SK-N-SH (cell line): ENCODE results near the gene EPB41L3. TPM values are rescaled to one million over a fixed set of nuclear protein-coding genes. Genes with fewer than 3 reads are reported as not detected.

Experiments used
- CTCF ChIA-PET: fragments of 300-600, 350-600 bp; formaldehyde crosslinking; extraction: SDS; loops from one replicate; lab custom pipeline; 2021; lab: Yijun Ruan, JAX
- POLR2A ChIA-PET: fragments of 350-600 bp; sonication (Branson Sonifier 250); formaldehyde crosslinking; extraction: SDS; loops from one replicate; lab custom pipeline; 2020; ENCODE audit warnings: antibody characterized with exemption, inconsistent platforms; lab: Yijun Ruan, JAX
- DNase-seq: peaks from one replicate; pipeline ENCODE4 v3.0.0; 2012
- H2AFZ ChIP-seq: fragments of 200-600 bp; sonication (generic); 2 replicates; pipeline ENCODE4 v1.8.1; 2016; ENCODE audit warnings: antibody characterized with exemption, mild to moderate bottlenecking, low read depth
- H3F3A ChIP-seq: fragments of 200-600 bp; sonication (generic); replicated peaks from 2 replicates; pipeline ENCODE3; 2016; ENCODE audit warnings: antibody characterized with exemption, mild to moderate bottlenecking; ENCODE audit not compliant: insufficient read depth
- H3K27ac ChIP-seq, 2 experiments: fragments of 200-500 bp in 1 of 2; fragments of 200-600 bp in 1 of 2; sonication (Bioruptor generic) in 1 of 2; sonication (generic), shearing (Covaris generic) in 1 of 2; 2 replicates each; pipeline versions ENCODE4 v1.5.1 to v1.6.1; 2014 to 2016; ENCODE audit warnings: low read depth in 2 of 2, inconsistent platforms in 1 of 2, low read length in 1 of 2, mild to moderate bottlenecking in 1 of 2, mixed read lengths in 1 of 2
- H3K27me3 ChIP-seq: fragments of 200-600 bp; sonication (generic), shearing (Covaris generic); 2 replicates; pipeline ENCODE4 v1.6.1; 2016; ENCODE audit warnings: mixed run types; ENCODE audit not compliant: insufficient read depth
- H3K36me3 ChIP-seq, 2 experiments: fragments of 200-500 bp in 1 of 2; fragments of 200-600 bp in 1 of 2; sonication (Bioruptor generic) in 1 of 2; sonication (generic) in 1 of 2; replicated peaks in 1 of 2; 2 replicates each; pipeline versions ENCODE3 to v1.5.1; 2014 to 2016; ENCODE audit warnings: low read length in 1 of 2, mild to moderate bottlenecking in 1 of 2; ENCODE audit not compliant: insufficient read depth in 2 of 2, control insufficient read depth in 1 of 2
- H3K4me1 ChIP-seq, 2 experiments: fragments of 200-500 bp in 1 of 2; fragments of 200-600 bp in 1 of 2; sonication (Bioruptor generic) in 1 of 2; sonication (generic), shearing (Covaris generic) in 1 of 2; 2 replicates each; pipeline versions ENCODE4 v1.5.1 to v1.6.1; 2014 to 2016; ENCODE audit warnings: low read depth in 1 of 2, low read length in 1 of 2, mixed run types in 1 of 2; ENCODE audit not compliant: insufficient read depth in 2 of 2, control insufficient read depth in 1 of 2
- H3K4me2 ChIP-seq: fragments of 200-600 bp; sonication (generic), shearing (Covaris generic); 2 replicates; pipeline ENCODE4 v1.6.1; 2017; ENCODE audit warnings: mixed run types
- H3K4me3 ChIP-seq, 2 experiments: fragments of 200-500 bp in 1 of 2; fragments of 200-600 bp in 1 of 2; sonication (Bioruptor generic) in 1 of 2; sonication (generic), shearing (Covaris generic) in 1 of 2; 2 replicates each; pipeline versions ENCODE4 v1.5.1 to v1.8.1; 2014 to 2016; ENCODE audit warnings: low read depth in 2 of 2, inconsistent platforms in 1 of 2, low read length in 1 of 2, mild to moderate bottlenecking in 1 of 2, mixed read lengths in 1 of 2, moderate library complexity in 1 of 2
- H3K79me2 ChIP-seq: fragments of 200-600 bp; sonication (generic); 2 replicates; pipeline ENCODE4 v1.8.1; 2017; ENCODE audit warnings: mild to moderate bottlenecking; ENCODE audit not compliant: insufficient read depth
- H3K9ac ChIP-seq: fragments of 200-600 bp; sonication (generic); 2 replicates; pipeline ENCODE4 v1.6.1; 2017; ENCODE audit warnings: mixed run types
- H3K9me2 ChIP-seq: fragments of 200-600 bp; sonication (generic); 2 replicates; pipeline ENCODE4 v1.6.1; 2017; ENCODE audit warnings: mixed run types
- H3K9me3 ChIP-seq: fragments of 200-600 bp; sonication (generic); 2 replicates; pipeline ENCODE4 v1.6.1; 2017; ENCODE audit warnings: mixed run types, mild to moderate bottlenecking, moderate library complexity
- H4K20me1 ChIP-seq: fragments of 200-600 bp; sonication (generic); 2 replicates; pipeline ENCODE4 v1.6.1; 2017; ENCODE audit warnings: mild to moderate bottlenecking, mixed run types; ENCODE audit not compliant: insufficient read depth
- CHD2 ChIP-seq: fragments of 150-350 bp; IDR thresholded peaks from 2 replicates; pipeline ENCODE4 v1.6.1; 2018; ENCODE audit warnings: low read length; ENCODE audit not compliant: partially characterized antibody
- ELF1 ChIP-seq: IDR thresholded peaks from 2 replicates; pipeline ENCODE4 v1.4.0; 2012
- FOSL2 ChIP-seq: IDR thresholded peaks from 2 replicates; pipeline ENCODE4 v1.4.0; 2012; ENCODE audit warnings: low read depth, mild to moderate bottlenecking, moderate library complexity, borderline replicate concordance
- FOXM1 ChIP-seq: IDR thresholded peaks from 2 replicates; pipeline ENCODE4 v1.4.0; 2012; ENCODE audit warnings: low read depth, mild to moderate bottlenecking
- GABPA ChIP-seq: IDR thresholded peaks from 2 replicates; pipeline ENCODE4 v1.4.0; 2012; ENCODE audit warnings: low read depth, mild to moderate bottlenecking
- GATA2 ChIP-seq: sonication (generic); formaldehyde crosslinking; IDR thresholded peaks from 2 replicates; pipeline ENCODE4 v1.5.0; 2020; ENCODE audit warnings: mild to moderate bottlenecking, missing genetic modification reagents
- IRF3 ChIP-seq: fragments of 150-350 bp; IDR thresholded peaks from 2 replicates; pipeline ENCODE4 v1.6.1; 2016; ENCODE audit warnings: mild to moderate bottlenecking, low read depth, low read length
- JUND ChIP-seq: IDR thresholded peaks from 2 replicates; pipeline ENCODE4 v1.4.0; 2012
- NFIC ChIP-seq: IDR thresholded peaks from 2 replicates; pipeline ENCODE4 v1.4.0; 2012; ENCODE audit warnings: borderline replicate concordance
- NRF1 ChIP-seq: IDR thresholded peaks from 2 replicates; pipeline ENCODE4 v1.6.1; 2012; ENCODE audit warnings: low read depth, mild to moderate bottlenecking, low read length
- RAD21 ChIP-seq: IDR thresholded peaks from 2 replicates; pipeline ENCODE4 v1.6.1; 2012; ENCODE audit warnings: mild to moderate bottlenecking, low read length
- RXRA ChIP-seq: IDR thresholded peaks from 2 replicates; pipeline ENCODE4 v1.4.0; 2012; ENCODE audit warnings: low read depth, mild to moderate bottlenecking, borderline replicate concordance
- SIN3A ChIP-seq: IDR thresholded peaks from 2 replicates; pipeline ENCODE4 v1.6.1; 2012; ENCODE audit warnings: low read depth, mild to moderate bottlenecking, low read length, moderate library complexity, borderline replicate concordance
- SMC3 ChIP-seq: IDR thresholded peaks from 2 replicates; pipeline ENCODE4 v1.6.1; 2012; ENCODE audit warnings: low read depth, low read length, improper control_type of control experiment
- TAF1 ChIP-seq: IDR thresholded peaks from 2 replicates; pipeline ENCODE4 v1.6.1; 2012; ENCODE audit warnings: low read depth, mild to moderate bottlenecking, low read length, moderate library complexity, borderline replicate concordance
- TCF12 ChIP-seq: IDR thresholded peaks from 2 replicates; pipeline ENCODE4 v1.4.0; 2012
- TEAD4 ChIP-seq: IDR thresholded peaks from 2 replicates; pipeline ENCODE4 v1.4.0; 2012; ENCODE audit warnings: mild to moderate bottlenecking, borderline replicate concordance; ENCODE audit not compliant: insufficient read depth
- USF2 ChIP-seq: fragments of 150-350 bp; IDR thresholded peaks from 2 replicates; pipeline ENCODE4 v1.6.1; 2017; ENCODE audit warnings: antibody characterized with exemption, low read length, low read depth, borderline replicate concordance
- ZBTB33 ChIP-seq: IDR thresholded peaks from 2 replicates; pipeline ENCODE4 v1.4.0; 2012; ENCODE audit warnings: low read depth, borderline replicate concordance
- WGBS: methylation state at CpG from one replicate; pipeline ENCODE4 v1.1.6; 2017; ENCODE audit warnings: low lambda C conversion rate; 5-methylcytosine and 5-hydroxymethylcytosine counted together
- polyA plus RNA-seq, 3 experiments: library from polyadenylated mRNA; depleted of rRNA; stranded (reverse); fragments of >200 nt; gene quantifications; 2 replicates each; pipeline ENCODE4 v1.2.3, GENCODE V29; 2012
- TF ChIP-seq, protein P1 (sequence below): IDR thresholded peaks from 2 replicates; pipeline ENCODE4 v1.6.1; 2012; ENCODE audit warnings: mild to moderate bottlenecking, low read depth, low read length, moderate library complexity

Gene EPB41L3
- polyA plus RNA-seq, 1 of the 3 experiments (the other 2 are of a cell fraction), result 0.15 TPM

GRCh38 chr18:5520464-5520863, 23.3 kb downstream of the EPB41L3 start:
- H3K79me2 ChIP-seq, result no peaks in the 10 kb centered on the region
- no peaks in the 10 kb centered on the region for H3K9me3 ChIP-seq
- 4% methylated on average over 1 of the region's 1 CpG for WGBS
- POLR2A ChIA-PET, result no interaction called here
- no peak overlapping the region for H2AFZ ChIP-seq
- no peak for TF ChIP-seq JUND
- no peak for TF ChIP-seq RXRA
- no peak for TF ChIP-seq TEAD4
- TF ChIP-seq RAD21, result no peak
- no peak for TF ChIP-seq SMC3
- H3K27ac ChIP-seq, result no peak overlapping the region
- H3K4me1 ChIP-seq, result no peaks in the 10 kb centered on the region; a peak in 1 of 4 replicates
- no peaks in the 10 kb centered on the region for H3K9me2 ChIP-seq
- no peaks in the 10 kb centered on the region for H3F3A ChIP-seq
- DNase-seq, result no peak
- no peak overlapping the region for H3K9ac ChIP-seq
- H3K36me3 ChIP-seq, result no peaks in the 10 kb centered on the region
- no peak overlapping the region for H3K4me2 ChIP-seq
- CTCF ChIA-PET, result no interaction called here
- H4K20me1 ChIP-seq, result no peaks in the 10 kb centered on the region
- no peaks in the 10 kb centered on the region for H3K27me3 ChIP-seq
- H3K4me3 ChIP-seq, result no peak overlapping the region

DNA sequence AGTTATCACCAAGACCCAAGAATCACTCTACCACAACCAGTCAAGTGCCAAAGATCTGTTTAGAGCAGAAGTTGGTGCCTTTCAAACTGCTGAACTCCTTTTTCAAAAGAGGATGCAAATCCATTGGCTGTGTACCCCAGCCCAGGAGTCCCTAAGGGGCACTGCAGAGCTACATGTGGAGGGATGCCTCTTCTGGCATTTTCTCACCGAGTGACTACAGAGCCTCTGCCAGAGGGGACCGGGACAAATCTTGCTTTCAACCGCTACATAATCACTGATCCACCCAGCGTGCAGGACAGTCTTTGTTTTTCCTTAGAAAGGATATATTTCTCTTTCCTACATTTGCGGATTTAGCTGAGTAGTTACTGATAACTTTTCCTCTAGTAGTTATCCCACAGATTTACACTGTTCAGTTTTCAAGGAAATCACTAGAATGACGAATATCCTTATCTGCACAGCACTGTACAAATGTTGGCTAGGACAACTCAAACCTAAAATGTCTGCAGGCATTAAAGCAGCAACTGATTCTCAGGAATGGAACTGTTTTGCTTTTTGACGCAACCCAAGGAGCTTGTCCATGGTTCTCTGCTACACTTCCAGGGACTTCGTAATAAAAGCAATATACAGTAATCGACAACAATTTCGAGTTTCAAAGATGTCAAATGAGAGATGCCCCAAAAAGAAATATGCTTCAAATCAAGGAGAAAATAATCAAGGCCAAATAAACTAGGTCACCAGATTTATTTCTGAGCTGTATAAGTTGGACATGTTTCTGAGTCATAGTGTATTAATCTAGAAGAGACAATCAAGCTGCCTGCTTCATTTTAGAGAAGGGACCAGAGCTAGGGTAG, 24.1 kb downstream of the EPB41L3 start:
- no peaks in the 10 kb centered on the region for H3K9me3 ChIP-seq
- no peaks in the 10 kb centered on the region for H3K36me3 ChIP-seq
- TF ChIP-seq TCF12 (no peak), USF2 (no peak), NRF1 (no peak), RXRA (no peak), FOXM1 (no peak), SMC3 (no peak), FOSL2 (no peak), ELF1 (no peak), RAD21 (no peak), JUND (no peak), SIN3A (no peak), CHD2 (no peak), NFIC (no peak), IRF3 (no peak), ZBTB33 (no peak), TAF1 (no peak), GATA2 (no peak), GABPA (no peak)
- TF ChIP-seq, protein P1, sequence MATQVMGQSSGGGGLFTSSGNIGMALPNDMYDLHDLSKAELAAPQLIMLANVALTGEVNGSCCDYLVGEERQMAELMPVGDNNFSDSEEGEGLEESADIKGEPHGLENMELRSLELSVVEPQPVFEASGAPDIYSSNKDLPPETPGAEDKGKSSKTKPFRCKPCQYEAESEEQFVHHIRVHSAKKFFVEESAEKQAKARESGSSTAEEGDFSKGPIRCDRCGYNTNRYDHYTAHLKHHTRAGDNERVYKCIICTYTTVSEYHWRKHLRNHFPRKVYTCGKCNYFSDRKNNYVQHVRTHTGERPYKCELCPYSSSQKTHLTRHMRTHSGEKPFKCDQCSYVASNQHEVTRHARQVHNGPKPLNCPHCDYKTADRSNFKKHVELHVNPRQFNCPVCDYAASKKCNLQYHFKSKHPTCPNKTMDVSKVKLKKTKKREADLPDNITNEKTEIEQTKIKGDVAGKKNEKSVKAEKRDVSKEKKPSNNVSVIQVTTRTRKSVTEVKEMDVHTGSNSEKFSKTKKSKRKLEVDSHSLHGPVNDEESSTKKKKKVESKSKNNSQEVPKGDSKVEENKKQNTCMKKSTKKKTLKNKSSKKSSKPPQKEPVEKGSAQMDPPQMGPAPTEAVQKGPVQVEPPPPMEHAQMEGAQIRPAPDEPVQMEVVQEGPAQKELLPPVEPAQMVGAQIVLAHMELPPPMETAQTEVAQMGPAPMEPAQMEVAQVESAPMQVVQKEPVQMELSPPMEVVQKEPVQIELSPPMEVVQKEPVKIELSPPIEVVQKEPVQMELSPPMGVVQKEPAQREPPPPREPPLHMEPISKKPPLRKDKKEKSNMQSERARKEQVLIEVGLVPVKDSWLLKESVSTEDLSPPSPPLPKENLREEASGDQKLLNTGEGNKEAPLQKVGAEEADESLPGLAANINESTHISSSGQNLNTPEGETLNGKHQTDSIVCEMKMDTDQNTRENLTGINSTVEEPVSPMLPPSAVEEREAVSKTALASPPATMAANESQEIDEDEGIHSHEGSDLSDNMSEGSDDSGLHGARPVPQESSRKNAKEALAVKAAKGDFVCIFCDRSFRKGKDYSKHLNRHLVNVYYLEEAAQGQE, result no peak
- no peak overlapping the region for H2AFZ ChIP-seq
- no peaks in the 10 kb centered on the region for H3F3A ChIP-seq
- CTCF ChIA-PET, result interaction anchor here (0.6 kb wide), 1 partner anchor 65 kb away, joined by 3 read pairs; no protein-coding TSS in a partner anchor
- no peak overlapping the region for H3K9ac ChIP-seq
- no peaks in the 10 kb centered on the region for H3K27me3 ChIP-seq
- POLR2A ChIA-PET, result no interaction called here
- no peaks in the 10 kb centered on the region for H3K9me2 ChIP-seq
- no peaks in the 10 kb centered on the region for H4K20me1 ChIP-seq
- no peak overlapping the region for H3K27ac ChIP-seq
- no peak for DNase-seq
- H3K4me3 ChIP-seq, result no peak overlapping the region
- H3K4me1 ChIP-seq, result no peaks in the 10 kb centered on the region; a peak in 1 of 4 replicates
- H3K79me2 ChIP-seq, result no peaks in the 10 kb centered on the region
- H3K4me2 ChIP-seq, result no peak overlapping the region
- 35% methylated on average over 10 of the region's 10 CpGs for WGBS
